ENCODE results near the gene PAX7.
"Not testable (repeated sequence)": the region's sequence is repeated elsewhere in the genome, so short reads cannot be mapped to it uniquely, and the experiment has no call there.

The PAX7 gene

GRCh38 chr1:18658831-18659230, 28.2 kb downstream of the PAX7 start:
- no peak for DNase-seq (ENCODE audit: low read depth, low spot score)

- DNase-seq (ENCODE audit: low read depth, low spot score) = no peak
Measured at GRCh38 chr1:18661404-18662285, 31.0 kb downstream of the PAX7 start.

- no peak for DNase-seq (ENCODE audit: low read depth, low spot score)
Measured at GRCh38 chr1:18662286-18662639, 31.6 kb downstream of the PAX7 start.

- no peak for DNase-seq (ENCODE audit: low read depth, low spot score)
Measured at GRCh38 chr1:18666317-18666920, 35.8 kb downstream of the PAX7 start.

- DNase-seq (ENCODE audit: low read depth, low spot score) = no peak
Measured at GRCh38 chr1:18667333-18667732, 36.7 kb downstream of the PAX7 start.

GRCh38 chr1:18668046-18668445, 37.4 kb downstream of the PAX7 start:
- no peak for DNase-seq (ENCODE audit: low read depth, low spot score)

- no peak for DNase-seq (ENCODE audit: low read depth, low spot score)
Measured at GRCh38 chr1:18668750-18669404, 38.2 kb downstream of the PAX7 start.

- DNase-seq (ENCODE audit: low read depth, low spot score) = no peak
Measured at GRCh38 chr1:18670121-18670867, 39.6 kb downstream of the PAX7 start.

GRCh38 chr1:18670868-18671225, 40.2 kb downstream of the PAX7 start:
- DNase-seq (ENCODE audit: low read depth, low spot score) = no peak

- DNase-seq (ENCODE audit: low read depth, low spot score) = no peak
Measured at GRCh38 chr1:18673976-18674375, 43.3 kb downstream of the PAX7 start.

GRCh38 chr1:18676332-18676781, 45.7 kb downstream of the PAX7 start:
- no peak for DNase-seq (ENCODE audit: low read depth, low spot score)

GRCh38 chr1:18681423-18681835, 50.8 kb downstream of the PAX7 start:
- DNase-seq (ENCODE audit: low read depth, low spot score) = no peak

GRCh38 chr1:18682375-18682774, 51.7 kb downstream of the PAX7 start:
- no peak for DNase-seq (ENCODE audit: low read depth, low spot score)

- no peak for DNase-seq (ENCODE audit: low read depth, low spot score)
Measured at GRCh38 chr1:18684303-18684702, 53.7 kb downstream of the PAX7 start.

- DNase-seq (ENCODE audit: low read depth, low spot score) = no peak
Measured at GRCh38 chr1:18686540-18686939, 55.9 kb downstream of the PAX7 start.

GRCh38 chr1:18687273-18687672, 56.6 kb downstream of the PAX7 start:
- no peak for DNase-seq (ENCODE audit: low read depth, low spot score)

- no peak for DNase-seq (ENCODE audit: low read depth, low spot score)
Measured at GRCh38 chr1:18691648-18692047, 61.0 kb downstream of the PAX7 start.

- peak; percentile 75 for DNase-seq (ENCODE audit: low read depth, low spot score)
Measured at GRCh38 chr1:18693256-18694098, 62.8 kb downstream of the PAX7 start.

GRCh38 chr1:18694289-18694688, 63.6 kb downstream of the PAX7 start:
- not testable (repeated sequence) for DNase-seq (ENCODE audit: low read depth, low spot score)

- no peak for DNase-seq (ENCODE audit: low read depth, low spot score)
Measured at GRCh38 chr1:18697541-18697940, 66.9 kb downstream of the PAX7 start.

GRCh38 chr1:18700530-18700929, 69.9 kb downstream of the PAX7 start:
- DNase-seq (ENCODE audit: low read depth, low spot score) = no peak
